Measurements from ENCODE around the gene DSCAML1. TPM values are rescaled to one million over a fixed set of nuclear protein-coding genes. Genes with fewer than 3 reads are reported as not detected.

Gene DSCAML1
- total RNA-seq, 1 donor from 2014 or later, result 0.16 TPM

DNA sequence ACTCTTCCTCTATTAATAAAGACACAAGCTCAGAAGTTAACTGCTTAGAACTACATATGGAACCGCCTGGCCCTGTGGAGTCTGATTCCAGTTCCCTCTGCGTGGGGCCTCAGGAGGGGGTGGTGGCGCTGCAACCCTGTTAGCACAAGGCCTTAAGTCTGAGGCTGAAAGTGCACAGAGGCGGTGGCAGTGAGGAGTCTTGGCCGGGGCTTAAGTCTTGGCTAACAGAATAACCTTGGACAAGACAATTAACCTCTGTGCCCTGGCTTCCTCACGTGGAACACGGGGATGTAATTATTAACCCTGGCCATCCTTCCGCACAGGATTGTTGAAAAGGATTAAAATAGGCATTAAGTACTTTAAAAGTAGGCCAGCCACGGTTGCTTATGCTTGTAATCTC is 277.8 kb downstream of the DSCAML1 start:
- Mint-ChIP-seq H3K4me1 (ENCODE audit: low read depth, unreplicated experiment) (peaks cover 19% of the 10 kb centered on the region), H3K27me3 (ENCODE audit: low read depth, unreplicated experiment) (peaks cover 55% of the 10 kb centered on the region), H3K27ac (ENCODE audit: unreplicated experiment) (no peak overlapping the region), H3K4me3 (ENCODE audit: unreplicated experiment) (no peak overlapping the region), H3K9me3 (ENCODE audit: unreplicated experiment) (no peaks in the 10 kb centered on the region), H3K36me3 (ENCODE audit: low read depth, unreplicated experiment) (no peaks in the 10 kb centered on the region)
- Histone ChIP-seq H4K20me1 (ENCODE audit: insufficient read depth, low read length) (no peaks in the 10 kb centered on the region), H3K4me1 (ENCODE audit: insufficient read depth, low read length) (peaks cover 5% of the 10 kb centered on the region), H3K9ac (ENCODE audit: low read length) (no peak overlapping the region), H3K36me3 (ENCODE audit: insufficient read depth, low read length) (no peaks in the 10 kb centered on the region), H2AFZ (ENCODE audit: low read depth, low read length) (no peak overlapping the region), H3K4me2 (ENCODE audit: low read length) (no peak overlapping the region), H3K27me3 (ENCODE audit: insufficient read depth, low read length) (no peaks in the 10 kb centered on the region), H3K79me2 (ENCODE audit: insufficient read depth, low read length) (no peaks in the 10 kb centered on the region), H3K4me3 (ENCODE audit: insufficient read depth, low read depth, low read length) (no peak overlapping the region), H3K27ac (ENCODE audit: low read depth, low read length) (no peak overlapping the region), H3K9me3 (ENCODE audit: insufficient read depth, low read depth, low read length) (no peaks in the 10 kb centered on the region)
- DNase-seq (ENCODE audit: low read depth), result no peak
- no peak for FAIRE-seq
- TF ChIP-seq EZH2 (IDR thresholded peaks at IDR 0.05; ENCODE audit: insufficient read depth, low read length), result no peak
- TF ChIP-seq, protein P1, sequence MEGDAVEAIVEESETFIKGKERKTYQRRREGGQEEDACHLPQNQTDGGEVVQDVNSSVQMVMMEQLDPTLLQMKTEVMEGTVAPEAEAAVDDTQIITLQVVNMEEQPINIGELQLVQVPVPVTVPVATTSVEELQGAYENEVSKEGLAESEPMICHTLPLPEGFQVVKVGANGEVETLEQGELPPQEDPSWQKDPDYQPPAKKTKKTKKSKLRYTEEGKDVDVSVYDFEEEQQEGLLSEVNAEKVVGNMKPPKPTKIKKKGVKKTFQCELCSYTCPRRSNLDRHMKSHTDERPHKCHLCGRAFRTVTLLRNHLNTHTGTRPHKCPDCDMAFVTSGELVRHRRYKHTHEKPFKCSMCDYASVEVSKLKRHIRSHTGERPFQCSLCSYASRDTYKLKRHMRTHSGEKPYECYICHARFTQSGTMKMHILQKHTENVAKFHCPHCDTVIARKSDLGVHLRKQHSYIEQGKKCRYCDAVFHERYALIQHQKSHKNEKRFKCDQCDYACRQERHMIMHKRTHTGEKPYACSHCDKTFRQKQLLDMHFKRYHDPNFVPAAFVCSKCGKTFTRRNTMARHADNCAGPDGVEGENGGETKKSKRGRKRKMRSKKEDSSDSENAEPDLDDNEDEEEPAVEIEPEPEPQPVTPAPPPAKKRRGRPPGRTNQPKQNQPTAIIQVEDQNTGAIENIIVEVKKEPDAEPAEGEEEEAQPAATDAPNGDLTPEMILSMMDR (IDR thresholded peaks at IDR 0.05; ENCODE audit: insufficient read depth, low read depth, low read length), result no peak

DNA sequence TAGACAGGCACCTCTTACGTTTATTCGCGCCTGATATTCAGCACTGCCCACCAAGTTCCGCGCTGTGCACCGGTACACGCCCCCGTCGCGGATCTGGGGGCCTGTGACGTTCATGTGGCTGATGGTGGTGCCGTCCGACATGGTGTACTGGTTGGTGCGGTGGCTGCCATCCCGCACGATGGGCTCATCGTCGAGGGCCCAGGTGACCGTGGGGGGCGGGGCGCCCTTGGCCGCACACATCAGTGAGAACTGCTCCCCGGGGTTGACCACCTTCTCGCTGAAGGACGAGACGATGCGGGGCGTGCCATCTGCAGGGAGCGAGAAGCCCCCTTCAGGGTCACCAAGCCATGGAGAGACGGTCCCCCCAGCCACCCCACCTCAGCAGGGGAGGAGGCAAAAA is 278.6 kb downstream of the DSCAML1 start:
- Mint-ChIP-seq H3K27ac (ENCODE audit: unreplicated experiment) (no peak overlapping the region), H3K4me1 (ENCODE audit: low read depth, unreplicated experiment) (peaks cover 15% of the 10 kb centered on the region), H3K4me3 (ENCODE audit: unreplicated experiment) (no peak overlapping the region), H3K9me3 (ENCODE audit: unreplicated experiment) (no peaks in the 10 kb centered on the region), H3K27me3 (ENCODE audit: low read depth, unreplicated experiment) (peaks cover 54% of the 10 kb centered on the region), H3K36me3 (ENCODE audit: low read depth, unreplicated experiment) (no peaks in the 10 kb centered on the region)
- Histone ChIP-seq H4K20me1 (ENCODE audit: insufficient read depth, low read length) (no peaks in the 10 kb centered on the region), H3K79me2 (ENCODE audit: insufficient read depth, low read length) (no peaks in the 10 kb centered on the region), H3K36me3 (ENCODE audit: insufficient read depth, low read length) (no peaks in the 10 kb centered on the region), H3K4me3 (ENCODE audit: insufficient read depth, low read depth, low read length) (no peak overlapping the region), H3K9me3 (ENCODE audit: insufficient read depth, low read depth, low read length) (no peaks in the 10 kb centered on the region), H3K27me3 (ENCODE audit: insufficient read depth, low read length) (no peaks in the 10 kb centered on the region), H3K27ac (ENCODE audit: low read depth, low read length) (no peak overlapping the region), H3K4me1 (ENCODE audit: insufficient read depth, low read length) (peaks cover 3% of the 10 kb centered on the region), H3K4me2 (ENCODE audit: low read length) (no peak overlapping the region), H3K9ac (ENCODE audit: low read length) (no peak overlapping the region), H2AFZ (ENCODE audit: low read depth, low read length) (no peak overlapping the region)
- TF ChIP-seq, protein P1 (IDR thresholded peaks at IDR 0.05; ENCODE audit: insufficient read depth, low read depth, low read length), result no peak
- TF ChIP-seq EZH2 (IDR thresholded peaks at IDR 0.05; ENCODE audit: insufficient read depth, low read length), result no peak
- FAIRE-seq (no peak), DNase-seq (ENCODE audit: low read depth) (no peak)

DNA sequence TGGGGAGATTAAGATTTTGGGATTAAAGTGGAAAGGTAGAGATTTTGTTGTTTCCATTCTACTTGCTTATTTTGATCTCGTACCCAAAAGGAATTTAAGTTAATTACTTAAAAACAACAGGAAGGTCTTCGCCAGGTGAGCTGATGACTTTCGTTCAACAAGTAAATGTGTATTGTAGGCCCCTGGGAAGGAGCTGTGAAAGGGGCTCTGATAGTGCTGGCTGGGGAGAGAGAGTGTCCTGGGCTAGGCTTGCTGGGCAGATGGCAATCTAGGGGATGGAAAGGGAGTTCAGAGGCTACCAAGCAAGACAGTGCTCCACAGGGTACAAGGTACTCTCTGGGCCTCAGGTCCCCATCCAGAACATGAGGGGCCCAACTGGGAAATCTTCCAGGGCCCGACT is 279.9 kb downstream of the DSCAML1 start:
- H3K9me3 Mint-ChIP-seq (ENCODE audit: unreplicated experiment), result no peaks in the 10 kb centered on the region
- H3K4me2 ChIP-seq (ENCODE audit: low read length), result no peak overlapping the region
- no peak overlapping the region for H3K27ac Mint-ChIP-seq (ENCODE audit: unreplicated experiment)

More for the DNA sequence above, 279.9 kb downstream of the DSCAML1 start:
- H3K4me1 Mint-ChIP-seq (ENCODE audit: low read depth, unreplicated experiment), result peaks cover 13% of the 10 kb centered on the region
- Histone ChIP-seq H3K4me1 (ENCODE audit: insufficient read depth, low read length) (no peaks in the 10 kb centered on the region), H3K27ac (ENCODE audit: low read depth, low read length) (no peak overlapping the region), H3K9me3 (ENCODE audit: insufficient read depth, low read depth, low read length) (no peaks in the 10 kb centered on the region), H3K9ac (ENCODE audit: low read length) (no peak overlapping the region), H3K79me2 (ENCODE audit: insufficient read depth, low read length) (no peaks in the 10 kb centered on the region), H3K27me3 (ENCODE audit: insufficient read depth, low read length) (no peaks in the 10 kb centered on the region), H3K4me3 (ENCODE audit: insufficient read depth, low read depth, low read length) (no peak overlapping the region), H3K36me3 (ENCODE audit: insufficient read depth, low read length) (no peaks in the 10 kb centered on the region), H2AFZ (ENCODE audit: low read depth, low read length) (no peak overlapping the region), H4K20me1 (ENCODE audit: insufficient read depth, low read length) (no peaks in the 10 kb centered on the region)
- DNase-seq (ENCODE audit: low read depth), result no peak
- TF ChIP-seq, protein P1 (IDR thresholded peaks at IDR 0.05; ENCODE audit: insufficient read depth, low read depth, low read length), result no peak
- no peak for TF ChIP-seq EZH2 (IDR thresholded peaks at IDR 0.05; ENCODE audit: insufficient read depth, low read length)
- FAIRE-seq, result no peak
- H3K4me3 Mint-ChIP-seq (ENCODE audit: unreplicated experiment), result no peak overlapping the region
- peaks cover 44% of the 10 kb centered on the region for H3K27me3 Mint-ChIP-seq (ENCODE audit: low read depth, unreplicated experiment)
- H3K36me3 Mint-ChIP-seq (ENCODE audit: low read depth, unreplicated experiment), result no peaks in the 10 kb centered on the region
